Large intestine (tissue), 3 donors: ENCODE results near the gene FMO4. TPM values are rescaled to one million over a fixed set of nuclear protein-coding genes. Genes with fewer than 3 reads are reported as not detected.
"Not testable (repeated sequence)": the region's sequence is repeated elsewhere in the genome, so short reads cannot be mapped to it uniquely, and the experiment has no call there.

Source experiments
- DNase-seq, 2 donors: peaks; one replicate each; pipeline versions ENCODE4 v3.0.0 to v3.0.0-alpha.2; 2013
- H3K27ac ChIP-seq: one replicate; pipeline ENCODE4 v1.5.1; 2013; ENCODE audit warnings: low read length
- H3K27me3 ChIP-seq: 2 replicates; pipeline ENCODE4 v1.6.1; 2013; ENCODE audit warnings: low read length; ENCODE audit not compliant: control insufficient read depth, insufficient read depth
- H3K36me3 ChIP-seq: 2 replicates; pipeline ENCODE4 v1.6.1; 2013; ENCODE audit warnings: low read length; ENCODE audit not compliant: control insufficient read depth, insufficient read depth
- H3K4me1 ChIP-seq: one replicate; pipeline ENCODE4 v1.6.1; 2013; ENCODE audit warnings: low read length; ENCODE audit not compliant: control insufficient read depth, insufficient read depth
- H3K4me3 ChIP-seq: one replicate; pipeline ENCODE4 v1.5.1; 2013; ENCODE audit warnings: low read length
- H3K9me3 ChIP-seq: one replicate; pipeline ENCODE4 v1.6.1; 2013; ENCODE audit warnings: mild to moderate bottlenecking, low read depth, low read length, moderate library complexity; ENCODE audit not compliant: control insufficient read depth
- WGBS: methylation state at CpG from one replicate; pipeline ENCODE4 v1.1.5; 2013; ENCODE audit warnings: low lambda C conversion rate; ENCODE audit not compliant: insufficient coverage; 5-methylcytosine and 5-hydroxymethylcytosine counted together
- polyA plus RNA-seq: library from polyadenylated mRNA; unstranded; fragments of 120-200 nt; gene quantifications from one replicate; pipeline ENCODE4 v1.2.1, GENCODE V29; 2013

FMO4 gene
- polyA plus RNA-seq, 1 donor, result 27.1 TPM

DNA sequence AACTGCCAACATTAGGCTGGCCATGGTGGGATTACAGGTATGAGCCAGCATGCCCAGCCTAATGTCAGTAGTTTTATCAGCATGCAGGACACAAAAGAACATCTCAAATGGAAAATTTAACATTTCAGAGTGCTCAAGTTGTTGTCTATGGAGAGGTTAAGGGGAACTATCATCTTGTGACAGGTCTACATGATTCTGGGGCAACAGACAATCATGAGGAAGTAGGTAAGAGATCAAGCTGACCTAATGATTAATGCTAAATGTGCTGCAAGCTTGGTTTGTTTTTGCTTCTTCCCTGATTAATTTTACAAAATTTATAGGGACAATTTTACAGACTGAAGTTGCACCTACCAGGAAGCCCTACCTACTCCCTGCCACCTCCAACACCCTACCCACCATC is 36.6 kb downstream of the FMO4 start:
- H3K4me1 ChIP-seq, result no peaks in the 10 kb centered on the region
- no peak for DNase-seq
- H3K27me3 ChIP-seq, result no peaks in the 10 kb centered on the region
- H3K9me3 ChIP-seq, result peaks cover 2% of the 10 kb centered on the region
- H3K36me3 ChIP-seq, result no peaks in the 10 kb centered on the region
- H3K4me3 ChIP-seq, result no peak overlapping the region
- no peak overlapping the region for H3K27ac ChIP-seq

DNA sequence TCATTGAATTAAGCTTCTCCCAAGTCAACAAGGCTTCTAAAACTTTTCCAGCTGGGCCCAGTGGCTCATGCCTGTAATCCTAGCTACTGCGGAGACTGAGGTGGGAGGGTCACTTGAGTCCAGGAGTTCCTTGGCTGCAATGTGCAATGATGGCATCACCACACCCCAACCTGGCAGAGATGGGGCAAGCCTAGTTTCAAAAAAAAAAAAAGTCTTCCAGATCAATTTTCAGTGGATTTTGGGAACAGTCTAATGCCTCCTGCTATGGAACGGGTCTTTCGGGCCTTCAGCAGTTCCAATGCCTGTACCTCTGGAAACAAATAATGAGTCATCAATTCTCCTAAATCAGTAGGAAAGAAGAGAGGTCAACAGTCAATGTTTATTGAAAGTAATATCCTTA is 38.0 kb downstream of the FMO4 start:
- H3K27me3 ChIP-seq, result no peaks in the 10 kb centered on the region
- DNase-seq, result no peak
- no peak overlapping the region for H3K4me3 ChIP-seq
- WGBS, result no CpG with 5 or more reads among the region's 3 CpGs
- no peaks in the 10 kb centered on the region for H3K9me3 ChIP-seq
- no peaks in the 10 kb centered on the region for H3K36me3 ChIP-seq
- H3K27ac ChIP-seq, result no peak overlapping the region
- no peaks in the 10 kb centered on the region for H3K4me1 ChIP-seq

DNA sequence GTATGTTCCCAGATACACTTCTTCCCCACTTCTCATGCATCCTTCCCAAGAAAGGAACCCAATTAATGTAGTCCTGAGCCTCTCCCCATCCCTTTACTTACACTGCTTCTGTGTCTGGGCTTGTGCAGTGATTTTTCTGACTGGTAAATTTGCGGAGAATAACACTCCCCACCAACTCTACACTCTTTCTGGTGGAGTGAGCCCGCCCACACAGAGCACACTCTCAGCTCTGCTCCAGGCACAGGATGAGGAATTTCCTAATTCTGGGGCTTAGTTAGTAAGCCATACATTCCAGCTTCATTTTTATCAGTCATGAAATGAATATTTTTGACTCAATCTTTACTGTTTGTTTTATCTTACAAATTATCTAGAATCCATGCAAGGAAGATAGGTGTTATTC is 38.6 kb downstream of the FMO4 start:
- peaks cover 1% of the 10 kb centered on the region for H3K4me1 ChIP-seq
- H3K4me3 ChIP-seq, result no peak overlapping the region
- H3K36me3 ChIP-seq, result no peaks in the 10 kb centered on the region
- H3K27ac ChIP-seq, result no peak overlapping the region
- no peaks in the 10 kb centered on the region for H3K27me3 ChIP-seq
- H3K9me3 ChIP-seq, result no peaks in the 10 kb centered on the region
- no CpG with 5 or more reads among the region's 2 CpGs for WGBS
- DNase-seq, result no peak

DNA sequence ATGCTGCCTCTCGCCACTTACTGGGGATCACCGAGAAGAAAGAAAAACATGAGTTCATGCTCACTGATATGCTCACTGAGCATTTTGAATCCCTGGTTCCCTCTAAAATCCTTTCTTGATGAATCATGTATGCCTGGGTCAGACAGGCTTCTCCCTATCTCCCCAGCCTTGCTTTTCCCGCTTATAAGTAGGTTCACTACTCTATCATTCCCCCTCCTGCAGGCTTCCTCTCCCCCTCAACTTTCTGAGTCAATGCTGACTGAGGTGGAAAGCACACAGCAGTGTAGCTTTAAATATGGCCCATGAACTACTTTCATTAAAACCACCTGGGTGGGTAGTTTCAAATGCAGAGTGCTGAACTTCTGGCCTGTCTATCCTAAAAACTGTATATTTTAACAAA is 41.7 kb downstream of the FMO4 start:
- no peaks in the 10 kb centered on the region for H3K27me3 ChIP-seq
- no peak for DNase-seq
- no peaks in the 10 kb centered on the region for H3K36me3 ChIP-seq
- no peaks in the 10 kb centered on the region for H3K9me3 ChIP-seq
- no peak overlapping the region for H3K27ac ChIP-seq
- no peak overlapping the region for H3K4me3 ChIP-seq
- H3K4me1 ChIP-seq, result peaks cover 24% of the 10 kb centered on the region
- no CpG with 5 or more reads among the region's 3 CpGs for WGBS

DNA sequence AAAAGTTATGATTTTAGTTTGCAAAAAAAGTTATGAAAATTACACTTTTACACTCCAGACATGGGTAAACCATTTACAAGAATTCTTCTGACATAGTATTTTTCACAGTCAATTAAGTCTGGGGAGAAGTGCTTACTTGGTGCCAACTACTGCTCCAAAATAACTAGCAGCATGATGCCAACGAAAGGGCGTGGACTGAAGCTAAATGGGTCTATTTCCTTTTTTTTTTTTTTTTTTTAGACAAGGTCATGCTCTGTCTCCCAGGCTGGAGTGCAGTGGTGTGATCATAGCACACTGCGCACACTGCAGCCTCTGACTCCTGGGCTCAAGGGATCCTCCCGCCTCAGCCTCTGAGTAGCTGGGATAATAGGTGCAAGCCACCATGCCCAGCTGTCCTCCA is 43.2 kb downstream of the FMO4 start:
- no peaks in the 10 kb centered on the region for H3K27me3 ChIP-seq
- H3K9me3 ChIP-seq, result no peaks in the 10 kb centered on the region
- no peak for DNase-seq
- peaks cover 24% of the 10 kb centered on the region for H3K4me1 ChIP-seq
- no peaks in the 10 kb centered on the region for H3K36me3 ChIP-seq
- H3K4me3 ChIP-seq, result no peak overlapping the region
- H3K27ac ChIP-seq, result no peak overlapping the region
- WGBS, result no CpG with 5 or more reads among the region's 4 CpGs

DNA sequence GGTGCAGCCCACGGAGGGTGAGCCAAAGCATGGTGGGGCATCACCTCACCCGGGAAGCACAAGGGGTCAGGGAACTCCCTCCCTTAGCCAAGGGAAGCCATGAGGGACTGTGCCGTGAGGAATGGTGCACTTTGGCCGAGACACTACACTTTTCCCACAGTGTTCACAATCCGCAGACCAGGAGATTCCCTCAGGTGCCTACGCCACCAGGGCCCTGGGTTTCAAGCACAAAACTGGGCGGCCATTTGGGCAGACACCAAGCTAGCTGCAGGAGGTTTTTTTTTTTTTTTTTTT is 45.3 kb downstream of the FMO4 start:
- peaks cover 24% of the 10 kb centered on the region for H3K4me1 ChIP-seq
- whole genome bisulfite sequencing, result no CpG with 5 or more reads among the region's 7 CpGs
- H3K27me3 ChIP-seq, H3K36me3 ChIP-seq, H3K9me3 ChIP-seq, H3K4me3 ChIP-seq: not testable (repeated sequence)
- DNase-seq, result peak; percentile 36 to 62
- peak overlapping the region; percentile 93 for H3K27ac ChIP-seq

DNA sequence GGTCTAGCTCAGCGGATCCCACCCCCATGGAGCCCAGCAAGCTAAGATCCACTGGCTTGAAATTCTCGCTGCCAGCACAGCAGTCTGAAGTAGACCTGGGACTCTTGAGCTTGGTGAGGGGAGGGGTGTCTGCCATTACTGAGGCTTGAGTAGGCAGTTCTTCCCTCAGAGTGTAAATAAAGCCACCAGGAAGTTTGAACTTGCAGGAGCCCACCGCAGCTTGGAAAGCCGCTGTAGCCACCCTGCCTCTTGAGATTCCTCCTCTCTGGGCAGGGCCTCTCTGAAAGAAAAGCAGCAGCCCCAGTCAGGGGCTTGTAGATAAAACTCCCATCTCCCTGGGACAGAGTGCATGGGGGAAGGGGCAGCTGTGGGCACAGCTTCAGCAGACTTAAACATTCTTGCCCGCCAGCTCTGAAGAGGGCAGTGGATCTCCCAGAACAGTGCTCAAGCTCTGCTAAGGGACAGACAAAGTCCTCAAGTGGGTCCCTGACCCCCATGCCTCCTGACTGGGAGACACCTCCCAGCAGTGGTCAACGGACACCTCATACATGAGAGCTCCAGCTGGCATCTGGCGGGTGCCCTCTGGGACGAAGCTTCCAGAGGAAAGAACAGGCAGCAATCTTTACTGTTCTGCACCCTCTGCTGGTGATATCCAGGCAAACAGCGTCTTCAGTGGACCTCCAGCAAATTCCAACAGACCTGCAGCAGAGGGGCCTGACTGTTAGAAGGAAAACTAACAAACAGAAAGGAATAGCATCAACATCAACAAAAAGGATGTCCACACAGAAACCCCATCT is 45.9 kb downstream of the FMO4 start:
- H3K9me3 ChIP-seq, H3K27me3 ChIP-seq, H3K4me3 ChIP-seq, H3K36me3 ChIP-seq: not testable (repeated sequence)
- peak overlapping the region; percentile 93 for H3K27ac ChIP-seq
- WGBS, result no CpG with 5 or more reads among the region's 9 CpGs
- peak in 1 of 2 donors; percentile 27 for DNase-seq
- H3K4me1 ChIP-seq, result peaks cover 24% of the 10 kb centered on the region

DNA sequence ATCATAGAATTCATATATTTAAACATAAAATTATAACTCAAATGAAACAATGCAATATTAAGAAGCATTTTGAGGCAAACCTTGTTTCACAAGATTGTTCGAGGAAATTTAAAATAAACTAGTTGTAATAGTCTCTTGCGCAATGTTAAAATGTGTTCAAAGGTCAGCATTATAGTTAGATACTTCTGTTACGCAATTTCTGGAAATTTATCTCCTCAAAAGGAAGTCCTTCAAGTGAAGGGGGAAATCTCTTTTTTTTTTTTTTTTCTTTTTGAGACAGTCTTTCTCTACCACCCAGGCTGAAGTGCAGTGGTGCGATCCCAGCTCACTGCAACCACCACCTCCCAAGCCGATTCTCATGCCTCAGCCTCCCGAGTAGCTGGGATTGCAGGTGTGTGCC is 52.1 kb downstream of the FMO4 start:
- no peak overlapping the region for H3K4me3 ChIP-seq
- H3K4me1 ChIP-seq, result peaks cover 3% of the 10 kb centered on the region
- no peaks in the 10 kb centered on the region for H3K9me3 ChIP-seq
- H3K27me3 ChIP-seq, result no peaks in the 10 kb centered on the region
- no peaks in the 10 kb centered on the region for H3K36me3 ChIP-seq
- 26% methylated on average over 3 of the region's 6 CpGs for WGBS
- peak overlapping the region; percentile 53 for H3K27ac ChIP-seq
- DNase-seq, result peak; percentile 65 to 89

DNA sequence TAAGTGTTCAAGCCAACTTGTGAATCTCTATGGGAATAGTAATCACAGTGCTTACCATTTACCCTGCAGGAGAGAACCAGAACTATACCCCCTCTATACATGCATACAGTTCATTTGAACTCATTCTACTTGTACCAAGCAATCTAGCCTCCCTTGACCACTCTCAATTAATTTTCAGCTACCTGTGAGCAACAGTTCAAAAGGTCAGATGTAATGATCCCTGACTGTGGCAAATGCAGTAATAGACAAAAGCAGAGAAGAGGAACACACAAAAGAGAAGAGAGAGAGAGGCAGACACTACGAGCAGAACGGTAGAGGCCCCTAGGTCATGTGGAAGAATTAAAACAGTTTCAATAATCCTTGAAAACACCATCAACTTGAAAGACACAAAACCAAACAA is 52.8 kb downstream of the FMO4 start:
- Histone ChIP-seq H3K4me3 (no peak overlapping the region), H3K27ac (peak overlapping the region; percentile 53), H3K4me1 (peaks cover 3% of the 10 kb centered on the region), H3K36me3 (no peaks in the 10 kb centered on the region), H3K9me3 (no peaks in the 10 kb centered on the region), H3K27me3 (no peaks in the 10 kb centered on the region)
- WGBS, result no CpG with 5 or more reads among the region's 2 CpGs
- peak in 1 of 2 donors; percentile 55 for DNase-seq

DNA sequence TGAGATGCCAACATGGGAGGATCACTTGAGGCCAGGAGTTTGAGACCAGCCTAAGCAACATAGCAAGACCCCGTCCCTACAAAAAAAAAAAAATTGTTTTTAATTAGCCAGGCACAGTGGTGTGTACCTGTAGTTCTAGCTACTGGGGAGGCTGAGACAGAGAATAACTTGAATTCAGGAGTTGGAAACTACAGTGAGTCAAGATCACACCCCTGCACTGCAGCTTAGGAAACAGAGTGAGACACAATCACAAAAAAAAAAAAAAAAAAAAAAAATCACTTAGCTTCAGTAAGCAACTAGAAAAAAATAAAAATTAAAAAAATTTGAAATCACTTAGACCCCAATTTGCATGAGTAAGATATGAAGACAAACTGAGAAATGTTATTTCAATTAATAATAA is 53.5 kb downstream of the FMO4 start:
- H3K36me3 ChIP-seq, result no peaks in the 10 kb centered on the region
- no peak for DNase-seq
- H3K27ac ChIP-seq, result peak overlapping the region; percentile 53
- WGBS, result no CpG with 5 or more reads among the region's 1 CpG
- no peaks in the 10 kb centered on the region for H3K9me3 ChIP-seq
- peaks cover 3% of the 10 kb centered on the region for H3K4me1 ChIP-seq
- no peaks in the 10 kb centered on the region for H3K27me3 ChIP-seq
- H3K4me3 ChIP-seq, result no peak overlapping the region

DNA sequence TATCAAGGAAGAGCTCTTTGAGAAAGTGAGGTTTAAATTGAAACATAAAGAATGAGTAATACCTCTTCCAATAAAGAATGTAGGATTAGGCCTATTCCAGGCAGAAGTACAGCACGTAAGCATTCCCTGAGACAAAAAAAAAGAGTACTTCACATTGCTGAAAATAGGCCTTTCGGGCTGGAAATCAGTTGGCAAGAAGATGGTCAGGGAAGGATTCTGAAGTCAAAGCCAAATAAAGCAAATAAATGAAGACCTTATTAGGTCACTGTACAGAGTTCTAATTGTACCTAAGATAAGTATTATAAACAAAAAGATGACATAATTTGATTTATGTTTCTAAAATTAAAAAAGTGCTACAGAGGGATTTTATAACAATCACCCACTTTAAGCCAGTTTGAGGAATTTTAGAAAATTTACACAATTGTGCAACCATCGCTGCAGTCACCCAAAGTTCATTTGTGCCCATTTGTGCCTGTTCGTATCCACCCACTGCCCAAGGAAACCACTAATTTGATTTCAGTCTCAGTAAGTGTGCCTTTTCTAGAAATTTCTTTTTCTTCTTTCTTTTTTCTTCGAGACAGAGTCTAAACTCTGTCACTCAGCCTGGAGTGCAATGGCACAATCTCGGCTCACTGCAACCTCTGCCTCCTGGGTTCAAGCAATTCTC is 58.6 kb downstream of the FMO4 start:
- Histone ChIP-seq H3K9me3 (no peaks in the 10 kb centered on the region), H3K36me3 (no peaks in the 10 kb centered on the region), H3K27ac (no peak overlapping the region), H3K27me3 (no peaks in the 10 kb centered on the region), H3K4me3 (no peak overlapping the region), H3K4me1 (no peaks in the 10 kb centered on the region)
- DNase-seq, result no peak
- WGBS, result 90% methylated on average over 1 of the region's 6 CpGs
